GM19468 (cell line): ENCODE results near the gene UBXN10.

Experiments used
- ATAC-seq: cut with Tn5 transposase; IDR thresholded peaks from one replicate; pipeline ENCODE4 v1.9.1; 2021; ENCODE audit warnings: mild to moderate bottlenecking, moderate library complexity, moderate number of reproducible peaks; ENCODE audit not compliant: unreplicated experiment; ENCODE audit errors: extremely low read depth

The UBXN10 gene

DNA sequence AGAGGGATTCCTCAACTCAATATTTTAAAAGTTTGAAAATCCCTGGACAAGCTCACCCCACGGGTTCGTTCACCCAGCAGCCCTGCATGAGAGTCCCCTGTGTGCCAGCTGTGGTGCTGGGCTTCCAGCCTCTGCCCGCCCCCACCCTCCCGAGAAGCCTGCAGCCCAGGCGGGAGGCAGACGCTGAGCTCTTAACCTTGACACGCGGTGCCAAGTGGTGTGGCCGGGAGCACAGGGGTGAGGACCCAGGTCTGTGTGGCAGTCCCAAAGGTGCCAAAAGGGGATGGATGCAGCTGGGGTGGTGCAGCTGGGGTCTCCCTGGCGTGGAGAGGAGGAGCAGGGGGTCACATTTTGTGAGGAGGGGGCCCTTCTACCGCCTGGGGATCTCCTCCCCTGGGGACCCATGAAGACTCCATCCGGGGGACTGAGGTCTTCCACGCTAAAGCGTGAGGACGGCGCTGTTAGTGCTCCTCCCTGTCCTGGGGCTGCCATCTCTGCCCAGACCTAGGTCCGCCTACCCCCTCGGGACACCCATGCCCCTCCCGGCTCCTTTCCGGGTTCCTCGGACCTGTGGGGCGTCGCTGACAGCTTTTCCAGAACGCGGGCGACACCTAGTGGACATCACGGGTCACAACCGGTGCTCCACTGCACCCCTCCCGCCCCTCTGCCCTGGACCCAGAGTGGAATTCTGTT is 33.8 kb upstream of the UBXN10 start:
- ATAC-seq, result no peak

DNA sequence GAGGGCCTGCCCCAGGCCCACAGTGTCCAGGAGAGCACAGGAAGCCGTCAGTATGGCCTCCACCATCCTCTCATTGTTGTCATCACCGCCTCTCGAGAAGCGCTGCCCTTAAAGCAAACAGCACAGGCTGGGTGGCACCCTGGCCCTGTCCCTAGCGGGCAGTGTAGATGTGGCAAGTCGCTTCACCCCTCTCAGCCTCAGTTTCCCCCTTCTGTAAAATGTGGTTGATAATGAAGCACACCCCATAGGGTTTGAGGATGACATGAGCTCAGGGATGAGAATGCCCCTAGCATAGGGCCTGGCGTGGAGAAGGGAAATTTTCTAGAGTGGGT is 33.3 kb upstream of the UBXN10 start:
- ATAC-seq, result no peak

DNA sequence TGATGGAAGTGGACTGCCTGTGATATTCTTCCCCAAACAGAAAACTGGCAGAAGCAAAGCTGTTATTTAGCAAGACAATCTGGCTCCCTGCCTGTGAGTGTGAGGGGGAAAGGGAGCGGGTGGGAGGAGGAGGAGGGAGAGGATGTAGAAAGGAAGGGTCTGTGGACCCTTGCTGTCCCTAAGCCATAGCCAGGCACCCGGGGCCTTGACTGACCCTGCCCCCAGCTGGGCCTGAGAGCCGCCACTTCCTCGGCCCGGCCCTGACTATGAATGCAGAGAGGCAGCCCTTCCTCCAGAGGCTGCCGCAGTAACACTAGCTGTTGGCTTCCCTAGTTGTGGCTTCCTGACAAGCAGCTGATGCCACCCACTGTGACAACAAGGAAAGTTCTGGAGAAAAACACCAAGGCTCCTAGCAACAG is 32.9 kb upstream of the UBXN10 start:
- ATAC-seq, result no peak

DNA sequence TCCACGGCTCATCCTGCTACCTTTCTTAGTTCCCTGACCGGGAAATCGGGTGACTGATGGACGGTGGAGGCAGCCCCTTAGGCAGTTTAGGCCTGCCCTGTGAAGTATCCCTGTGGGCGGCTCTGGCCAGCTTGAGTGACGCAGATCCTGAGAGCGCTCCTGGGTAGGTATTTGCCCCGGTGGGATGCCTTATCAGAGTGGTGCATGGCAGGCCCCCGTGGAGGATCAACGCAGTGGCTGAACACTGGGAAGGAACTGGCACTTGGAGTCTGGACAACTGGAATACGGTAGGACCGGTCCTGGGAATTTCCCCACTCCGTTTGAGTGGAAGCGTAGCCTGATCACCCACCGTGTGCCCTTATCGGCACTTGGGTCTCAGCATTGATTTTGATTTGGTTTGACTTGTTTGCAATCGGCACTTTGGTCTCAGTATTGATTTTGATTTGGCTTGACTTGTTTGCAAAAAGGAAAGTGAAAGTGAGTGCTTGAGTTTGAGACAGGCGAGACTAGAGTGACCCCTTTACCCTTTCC is 31.5 kb upstream of the UBXN10 start:
- no peak for ATAC-seq

DNA sequence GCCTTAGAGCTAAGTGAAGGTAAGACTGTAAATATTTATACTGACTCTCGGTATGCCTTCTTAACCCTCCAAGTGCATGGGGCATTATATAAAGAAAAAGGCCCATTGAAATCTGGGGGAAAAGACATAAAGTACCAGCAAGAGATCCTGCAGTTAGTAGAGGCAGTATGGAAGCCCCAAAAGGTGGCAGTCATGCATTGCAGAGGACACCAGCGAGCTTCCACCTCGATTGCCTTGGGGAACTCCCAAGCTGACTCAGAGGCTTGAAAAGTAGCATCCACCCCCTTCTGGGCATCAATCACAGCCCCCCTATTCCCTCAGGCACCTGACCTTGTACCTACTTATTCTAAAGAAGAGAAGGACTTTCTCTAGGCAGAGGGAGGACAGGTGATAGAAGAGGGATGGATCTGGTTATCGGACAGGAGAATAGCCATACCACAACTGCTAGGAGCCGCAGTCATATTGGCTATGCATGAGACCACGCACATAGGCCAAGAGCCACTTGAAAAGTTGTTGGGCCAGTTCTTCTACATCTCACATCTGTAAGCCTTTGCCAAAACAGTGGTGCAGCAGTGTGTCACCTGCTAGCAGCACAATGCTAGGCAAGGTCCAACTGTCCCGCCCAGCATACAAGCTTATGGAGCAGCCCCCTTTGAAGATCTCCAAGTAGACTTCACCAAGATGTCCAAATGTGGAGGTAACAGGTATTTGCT is 27.4 kb upstream of the UBXN10 start:
- no peak for ATAC-seq

DNA sequence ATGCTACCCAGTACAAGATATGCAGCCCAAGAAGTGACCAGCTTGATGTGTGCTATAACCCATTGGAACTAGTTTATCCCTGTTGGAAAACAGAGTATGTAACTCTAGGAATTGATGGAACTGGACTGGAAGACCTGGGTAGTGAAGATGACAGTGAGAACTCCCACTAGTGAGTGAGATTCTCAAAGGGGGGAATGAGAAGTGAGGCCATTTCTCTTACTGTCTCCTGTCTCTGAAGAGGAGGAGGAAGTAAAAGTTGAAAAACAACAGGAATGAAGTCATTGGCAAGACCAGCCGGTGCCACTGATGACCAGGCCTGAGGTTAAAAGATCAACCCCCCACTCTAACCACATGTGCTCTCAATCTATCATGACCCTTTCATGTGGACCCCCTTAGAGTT is 25.9 kb upstream of the UBXN10 start:
- no peak for ATAC-seq

DNA sequence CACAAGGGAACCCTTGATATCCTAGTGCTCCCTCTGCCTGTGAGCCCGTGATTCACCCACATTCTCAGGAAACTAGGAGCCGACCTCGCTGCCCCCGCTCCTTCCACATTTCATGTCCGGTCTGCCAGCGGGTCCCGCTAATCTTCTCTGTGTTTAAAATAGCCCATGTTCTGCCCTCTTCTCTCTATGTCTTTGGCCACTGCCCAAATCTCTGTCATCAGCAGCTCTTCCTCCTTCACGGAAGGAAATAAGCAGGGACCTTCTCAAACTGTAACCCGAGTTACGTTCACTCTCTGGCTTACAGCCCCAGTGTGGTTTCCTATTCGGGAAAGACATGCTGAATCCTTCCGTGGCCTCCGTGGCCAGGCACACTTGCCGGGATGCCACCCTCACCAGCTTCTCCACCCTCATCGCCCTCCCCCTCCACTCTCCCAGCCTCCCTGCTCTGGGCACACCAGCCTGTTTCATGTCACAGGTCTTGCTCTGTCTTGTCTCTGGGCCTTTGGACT is 21.1 kb upstream of the UBXN10 start:
- no peak for ATAC-seq

DNA sequence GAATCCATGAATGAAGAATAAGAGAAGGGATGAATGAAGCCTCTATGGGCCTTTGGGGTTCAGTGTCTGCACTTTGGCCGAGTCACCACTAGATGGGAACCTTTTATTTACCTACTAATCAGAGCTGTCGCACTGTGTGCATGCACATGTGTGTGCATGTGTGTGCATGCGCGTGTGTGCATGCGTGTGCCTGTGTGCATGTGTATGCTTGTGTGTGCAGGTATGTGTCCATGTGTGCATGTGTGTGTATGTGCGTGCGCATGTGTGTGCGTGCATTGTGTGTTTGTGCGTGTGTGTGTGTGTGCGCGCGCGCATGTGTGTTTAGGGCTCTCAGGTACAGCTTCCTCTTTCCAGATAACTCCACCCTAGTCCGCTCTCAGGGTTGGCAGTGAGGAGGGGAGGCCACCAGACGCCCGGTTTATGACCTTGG is 20.4 kb upstream of the UBXN10 start:
- ATAC-seq, result no peak

DNA sequence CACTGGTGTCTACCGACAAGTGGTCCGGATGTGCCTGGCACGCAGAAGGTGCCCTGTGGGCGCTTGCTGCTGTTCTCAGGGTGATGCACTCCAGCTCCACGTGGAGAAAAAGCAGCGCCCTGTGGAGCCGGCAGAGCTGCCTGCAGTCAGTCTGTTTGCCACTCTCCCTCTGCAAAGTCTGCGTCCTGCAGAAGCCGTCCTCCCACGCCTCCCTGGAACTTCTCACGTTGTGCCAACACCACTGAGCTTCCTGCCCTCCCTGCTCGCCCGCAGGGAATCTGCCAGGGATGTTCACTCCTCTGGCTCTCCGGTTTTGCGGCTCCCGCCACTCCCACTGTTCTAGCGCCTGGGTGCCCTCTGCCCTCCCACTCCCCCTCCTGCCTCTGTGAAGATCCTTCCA is 19.8 kb upstream of the UBXN10 start:
- ATAC-seq, result no peak

DNA sequence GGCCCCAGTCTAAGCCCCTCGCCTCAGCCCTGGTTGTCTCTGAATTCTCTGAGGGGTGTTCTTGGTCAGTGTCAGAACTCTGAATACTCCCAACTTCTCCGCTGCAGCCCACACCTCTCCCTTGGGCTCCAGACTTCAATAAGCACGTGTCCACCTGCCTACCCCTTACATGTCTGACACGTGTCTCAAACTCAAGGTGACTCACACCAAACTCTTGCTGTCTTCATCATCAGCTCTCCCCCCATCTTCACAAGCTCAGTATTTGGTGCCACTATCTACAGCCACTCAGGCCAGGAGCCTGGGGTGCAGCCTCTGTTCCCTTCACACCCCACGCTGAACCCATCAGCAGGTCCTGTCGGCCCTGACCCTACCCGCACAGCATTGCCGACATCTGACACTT is 18.8 kb upstream of the UBXN10 start:
- no peak for ATAC-seq

DNA sequence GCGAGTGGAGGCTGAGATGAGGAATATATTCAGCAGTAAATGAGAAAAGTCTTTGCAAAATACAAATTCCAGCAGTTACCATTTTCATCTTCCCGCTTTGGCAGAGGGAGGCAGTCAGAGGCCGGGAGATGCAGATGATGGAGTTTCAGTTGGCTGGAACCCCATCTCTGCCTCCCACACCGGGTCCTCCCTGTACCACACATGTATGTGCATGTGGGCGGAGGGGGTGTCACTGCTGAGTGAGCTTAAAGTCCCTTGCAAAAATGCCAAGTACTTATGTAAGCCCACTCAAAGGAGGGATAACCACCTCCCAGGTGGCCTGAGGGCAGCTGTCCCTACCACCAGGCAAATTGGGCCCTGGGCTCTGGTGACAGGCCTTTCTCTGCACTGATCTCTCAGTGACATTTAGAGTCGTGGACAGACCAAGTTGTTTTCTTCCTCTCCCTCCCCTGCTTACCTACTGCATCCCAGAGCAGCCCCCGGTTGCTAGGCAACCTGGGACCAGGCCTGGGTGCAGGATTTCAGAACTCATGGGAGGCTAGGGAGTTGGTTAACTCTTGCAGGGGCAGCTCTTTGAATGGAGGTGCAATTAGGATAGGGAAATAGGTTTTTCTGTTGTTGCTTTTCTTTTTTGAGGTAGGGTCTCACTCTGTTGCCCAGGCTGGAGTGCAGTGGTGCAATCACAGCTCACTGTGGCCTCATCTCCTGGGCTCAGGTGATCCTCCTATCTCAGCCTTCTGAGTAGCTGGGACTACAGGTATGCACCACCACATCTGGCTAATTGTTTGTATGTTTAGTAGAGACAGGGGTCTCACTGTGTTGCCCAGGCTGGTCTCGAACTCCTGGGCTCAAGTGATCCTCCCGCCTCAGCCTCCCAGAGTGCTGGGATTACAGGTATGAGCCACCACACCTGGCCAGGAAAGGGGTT is 17.1 kb upstream of the UBXN10 start:
- no peak for ATAC-seq

DNA sequence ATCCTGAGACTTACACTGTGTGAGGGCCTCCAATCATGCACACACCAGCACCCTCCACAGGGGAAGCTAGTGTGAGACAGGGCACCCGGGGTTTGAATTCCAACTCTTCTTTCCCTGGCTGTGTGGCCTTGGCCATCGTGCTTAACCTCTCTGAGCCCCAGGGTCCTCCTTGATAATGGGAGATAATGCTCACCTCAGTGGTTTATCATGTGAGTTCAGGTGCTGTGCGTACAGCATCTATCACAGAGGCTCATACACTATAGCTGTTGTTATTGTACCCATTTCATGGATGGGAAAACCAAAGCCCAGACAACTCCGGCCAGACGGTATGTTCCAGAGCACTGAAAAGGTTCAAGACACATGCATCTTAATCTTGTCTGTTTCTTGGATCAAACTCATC is 16.0 kb upstream of the UBXN10 start:
- no peak for ATAC-seq

DNA sequence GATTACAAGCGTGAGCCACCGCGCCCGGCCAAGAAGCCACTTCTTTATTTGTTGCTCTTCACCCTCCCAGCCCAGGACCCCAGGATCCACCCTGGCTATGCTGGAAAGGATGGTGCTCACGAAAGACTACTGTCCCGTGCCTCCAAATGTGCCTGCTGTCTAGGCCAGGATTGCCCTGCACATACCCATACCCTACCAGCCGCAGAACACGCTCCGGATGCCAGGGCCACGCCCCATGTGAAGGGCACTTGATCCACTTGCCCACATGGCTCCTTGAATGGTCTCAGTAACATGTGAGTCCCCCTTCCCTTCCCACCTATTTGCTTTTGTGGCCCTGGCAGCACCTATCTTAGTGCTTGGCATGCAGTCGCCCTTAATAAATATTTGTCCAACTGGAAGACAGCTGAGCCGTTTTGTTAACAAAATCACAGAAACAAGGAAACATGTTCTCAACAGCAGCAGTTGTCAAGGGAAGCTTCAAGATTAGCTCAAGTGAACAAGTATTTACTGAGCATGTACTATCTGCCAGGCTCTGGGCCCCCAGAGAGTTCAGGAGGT is 13.8 kb upstream of the UBXN10 start:
- no peak for ATAC-seq

DNA sequence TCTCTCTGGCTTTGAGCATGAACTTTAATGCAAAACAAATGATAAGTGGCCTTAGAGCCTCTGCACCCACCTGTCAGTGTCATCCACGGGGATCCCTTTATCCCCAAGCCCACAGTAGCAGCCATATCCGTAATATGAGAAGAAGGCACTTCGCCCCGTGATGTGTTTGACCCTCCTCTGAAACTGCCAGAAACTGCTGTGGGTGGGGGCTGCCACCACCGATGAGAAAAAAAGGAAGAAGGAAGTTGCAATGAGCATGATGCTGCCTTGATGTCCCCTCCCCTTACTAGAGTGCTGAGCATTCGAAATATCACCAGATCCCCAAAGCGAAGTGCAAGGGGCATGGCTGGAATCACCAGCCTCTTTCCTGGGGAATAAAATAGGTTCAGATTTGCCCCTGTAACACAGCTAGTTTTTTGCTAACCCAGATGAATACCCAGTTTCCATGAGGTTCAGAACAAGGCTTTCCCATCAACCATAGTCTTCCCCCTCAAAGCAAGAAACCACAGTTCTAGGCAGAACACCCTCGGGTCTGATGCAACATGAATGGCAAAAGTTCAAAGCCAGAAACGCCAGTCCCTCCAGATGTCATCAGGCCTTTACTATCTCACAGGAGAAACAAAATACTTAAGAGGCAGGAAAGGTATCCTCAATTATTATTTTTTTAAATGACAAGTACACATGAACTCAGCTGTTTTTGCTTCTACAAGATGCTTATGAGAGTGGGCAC is 10.8 kb upstream of the UBXN10 start:
- ATAC-seq, result no peak

DNA sequence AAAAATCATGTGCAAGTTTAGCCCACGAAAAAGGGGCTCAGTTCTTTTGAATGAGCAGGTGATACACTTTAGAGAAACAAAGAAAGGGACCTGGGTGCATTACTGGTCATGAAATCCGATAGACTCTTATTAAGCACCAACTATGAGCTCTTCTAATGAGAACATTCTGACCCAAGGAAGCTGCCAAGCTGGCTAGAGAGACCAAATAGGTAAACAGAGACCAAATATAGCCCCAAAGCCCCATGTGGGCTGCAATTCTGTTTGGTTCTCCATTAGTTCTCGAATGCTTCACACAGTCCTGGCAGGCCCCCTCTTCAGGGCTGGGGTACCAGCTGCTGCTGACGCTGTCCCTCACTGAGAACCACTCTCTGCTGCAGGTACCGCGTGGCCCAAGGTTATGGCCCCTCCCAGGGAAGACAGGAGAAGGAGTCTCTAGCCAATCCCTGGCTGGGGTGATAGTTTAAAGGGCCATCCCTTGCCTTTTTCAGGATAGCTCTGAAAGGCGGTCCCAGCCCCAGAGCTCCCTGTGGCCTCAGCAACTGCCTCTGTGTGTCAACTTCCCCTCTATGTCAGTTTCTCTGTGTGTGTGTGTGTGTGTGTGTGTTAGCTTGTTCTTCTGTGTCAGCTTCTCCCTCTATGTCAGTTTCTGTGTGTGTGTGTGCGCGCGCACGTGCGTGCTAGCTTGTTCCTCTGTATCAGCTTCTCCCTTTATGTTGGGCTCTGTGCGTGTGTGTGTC is 7.1 kb upstream of the UBXN10 start:
- ATAC-seq, result no peak

DNA sequence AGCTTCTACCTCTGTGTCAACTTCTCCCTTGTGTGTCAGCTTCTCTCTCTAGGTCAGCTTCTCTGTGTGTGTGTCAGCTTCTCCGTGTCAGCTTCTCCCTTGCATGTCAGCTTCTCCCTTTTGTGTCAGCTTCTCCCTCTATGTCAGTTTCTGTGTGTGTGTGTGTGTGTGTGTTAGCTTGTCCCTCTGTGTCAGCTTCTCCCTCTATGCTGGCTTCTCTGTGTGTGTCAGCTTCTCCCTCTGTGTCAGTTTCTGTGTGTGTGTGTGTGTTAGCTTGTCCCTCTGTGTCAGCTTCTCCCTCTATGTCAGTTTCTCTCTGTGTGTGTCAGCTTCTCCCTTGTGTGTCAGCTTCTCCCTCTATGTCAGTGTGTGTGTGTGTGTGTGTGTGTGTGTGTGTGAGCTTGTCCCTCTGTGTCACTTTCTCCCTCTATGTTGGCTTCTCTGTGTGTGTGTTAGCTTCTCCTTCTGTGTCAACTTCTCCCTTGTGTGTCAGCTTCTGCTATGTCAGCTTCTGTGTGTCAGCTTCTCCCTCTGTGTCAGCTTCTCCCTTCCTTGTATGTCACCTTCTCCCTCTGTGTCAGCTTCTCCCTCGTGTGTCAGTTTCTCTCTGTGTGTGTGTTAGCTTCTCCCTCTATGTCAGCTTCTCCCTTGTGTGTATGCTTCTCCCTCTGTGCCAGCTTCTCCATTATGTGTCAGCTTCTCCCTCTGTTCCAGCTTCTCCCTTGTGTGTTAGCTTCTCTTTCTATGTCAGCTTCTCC is 6.3 kb upstream of the UBXN10 start:
- no peak for ATAC-seq

DNA sequence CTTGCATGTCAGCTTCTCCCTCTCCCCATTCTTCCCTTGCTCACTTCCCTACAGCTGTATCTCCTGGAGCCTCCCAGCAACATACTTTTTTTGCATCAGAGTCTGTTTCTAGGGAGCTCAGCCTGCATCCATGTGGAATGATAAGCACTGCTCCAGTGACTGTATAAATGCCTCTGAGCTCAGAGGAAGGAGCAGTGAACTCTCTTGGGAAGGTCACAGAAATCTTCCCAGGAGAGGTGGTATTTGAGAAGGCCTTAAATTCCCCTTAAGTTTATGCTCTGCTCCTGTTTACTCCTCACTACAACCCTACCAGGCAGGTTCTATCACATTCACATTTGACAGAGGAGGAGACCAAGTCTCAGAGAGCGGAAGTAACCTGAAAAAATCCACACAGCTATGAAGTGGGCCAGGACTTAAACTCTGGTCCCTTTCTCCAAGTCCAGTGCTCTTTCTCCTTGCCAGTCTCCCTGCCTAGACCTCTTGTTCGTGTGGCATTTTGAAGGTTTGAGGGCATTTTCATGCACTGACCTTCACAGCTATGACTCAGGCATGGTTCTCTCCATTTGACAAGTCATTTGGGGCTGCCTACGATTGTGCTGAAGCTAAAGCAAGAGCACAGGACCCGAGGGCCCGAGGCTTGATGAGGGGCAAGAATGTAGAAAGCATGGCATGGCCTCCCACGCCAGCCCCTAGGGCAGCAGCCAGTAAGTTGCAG is 5.6 kb upstream of the UBXN10 start:
- ATAC-seq, result no peak

DNA sequence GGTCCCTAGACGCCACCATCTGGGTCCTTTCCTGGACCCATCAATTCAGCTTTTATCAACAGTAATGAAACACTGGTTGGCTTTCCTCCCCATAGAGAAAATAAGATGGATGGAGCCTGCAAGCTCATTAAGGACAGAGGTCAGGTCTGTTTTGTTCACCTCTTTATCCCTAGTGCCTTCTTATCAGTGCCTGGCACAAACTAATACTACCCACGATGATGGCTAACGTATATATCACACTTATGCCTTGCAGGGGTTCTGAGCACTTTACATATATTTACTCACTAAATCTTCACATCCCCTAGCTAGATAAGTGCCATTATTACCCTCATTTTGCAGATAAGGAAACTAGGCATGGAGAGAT is 5.1 kb upstream of the UBXN10 start:
- no peak for ATAC-seq
